Esophagus muscularis mucosa (tissue), 3 donors: ENCODE data around the gene SLC6A8.

ENCODE experiments used
- POLR2A ChIP-seq: fragments of 450-650 bp; IDR thresholded peaks from one replicate; pipeline ENCODE4 v1.6.1; 2017; ENCODE audit warnings: antibody characterized with exemption, moderate library complexity, mild to moderate bottlenecking, low read depth
- POLR2AphosphoS5 ChIP-seq, 2 donors: sonication (generic); formaldehyde crosslinking; IDR thresholded peaks; one replicate each; pipeline ENCODE4 v1.6.1; 2017; ENCODE audit warnings: antibody characterized with exemption in 2 of 2
- TF ChIP-seq, protein P1 (sequence below), 3 experiments: fragments of 200-600 bp in 2 of 3; fragments of 450-650 bp in 1 of 3; sonication (generic) in 2 of 3; IDR thresholded peaks; one replicate each; pipeline ENCODE4 v1.5.1; 2017 to 2019; ENCODE audit warnings: antibody characterized with exemption in 3 of 3, mild to moderate bottlenecking in 2 of 3, moderate library complexity in 1 of 3

DNA sequence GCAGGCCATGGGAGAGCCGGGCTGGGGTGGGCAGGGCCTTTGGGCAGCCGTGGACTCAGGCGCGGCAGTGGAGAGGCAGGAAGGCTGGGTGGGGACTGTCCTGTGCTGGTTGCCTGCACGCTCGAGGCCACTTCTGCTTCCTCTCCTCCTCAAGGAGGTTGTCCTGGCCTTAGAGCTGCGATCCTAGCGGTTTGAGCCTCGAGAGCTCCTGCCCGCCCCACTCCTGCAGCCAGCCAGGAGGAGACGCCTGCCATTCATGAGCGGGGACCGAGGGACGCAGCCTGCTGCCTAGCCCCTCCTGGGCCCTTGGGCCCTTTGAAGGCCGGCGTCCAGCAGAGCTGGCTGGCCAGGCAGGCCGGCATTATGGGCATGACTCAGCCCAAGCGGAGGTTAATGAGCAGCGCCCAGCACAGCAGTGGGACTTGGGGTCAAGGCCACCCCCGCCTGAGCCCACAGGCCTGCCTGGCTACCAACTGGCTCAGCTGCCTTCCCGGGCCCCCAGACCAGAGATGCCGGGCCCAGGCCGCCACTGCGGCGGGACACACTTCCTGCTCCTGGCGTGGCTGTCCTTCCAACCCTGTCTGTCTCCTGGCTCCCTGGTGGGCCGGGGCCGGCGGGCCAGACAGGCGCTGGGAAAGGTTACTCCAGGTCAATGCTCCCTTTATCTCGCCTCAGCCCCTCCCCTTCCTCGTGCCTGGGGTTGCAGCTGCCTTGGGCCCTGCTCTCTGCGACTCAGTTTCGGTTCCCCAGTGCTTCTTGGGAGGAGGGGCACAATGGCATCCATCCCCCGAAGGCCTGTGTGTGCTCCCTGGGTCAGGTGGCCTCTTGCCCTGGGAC lies 38.8 kb downstream of the SLC6A8 start:
- TF ChIP-seq, protein P1, sequence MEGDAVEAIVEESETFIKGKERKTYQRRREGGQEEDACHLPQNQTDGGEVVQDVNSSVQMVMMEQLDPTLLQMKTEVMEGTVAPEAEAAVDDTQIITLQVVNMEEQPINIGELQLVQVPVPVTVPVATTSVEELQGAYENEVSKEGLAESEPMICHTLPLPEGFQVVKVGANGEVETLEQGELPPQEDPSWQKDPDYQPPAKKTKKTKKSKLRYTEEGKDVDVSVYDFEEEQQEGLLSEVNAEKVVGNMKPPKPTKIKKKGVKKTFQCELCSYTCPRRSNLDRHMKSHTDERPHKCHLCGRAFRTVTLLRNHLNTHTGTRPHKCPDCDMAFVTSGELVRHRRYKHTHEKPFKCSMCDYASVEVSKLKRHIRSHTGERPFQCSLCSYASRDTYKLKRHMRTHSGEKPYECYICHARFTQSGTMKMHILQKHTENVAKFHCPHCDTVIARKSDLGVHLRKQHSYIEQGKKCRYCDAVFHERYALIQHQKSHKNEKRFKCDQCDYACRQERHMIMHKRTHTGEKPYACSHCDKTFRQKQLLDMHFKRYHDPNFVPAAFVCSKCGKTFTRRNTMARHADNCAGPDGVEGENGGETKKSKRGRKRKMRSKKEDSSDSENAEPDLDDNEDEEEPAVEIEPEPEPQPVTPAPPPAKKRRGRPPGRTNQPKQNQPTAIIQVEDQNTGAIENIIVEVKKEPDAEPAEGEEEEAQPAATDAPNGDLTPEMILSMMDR (IDR thresholded peaks at IDR 0.05): no peak
- TF ChIP-seq POLR2A (no peak), POLR2AphosphoS5 (IDR thresholded peaks at IDR 0.05) (no peak)
